Trophoblast cell (in vitro differentiated cells and primary cell): Measurements from ENCODE around the gene HEPHL1.

Experiments
- DNase-seq, 2 donors: peaks; one replicate each; pipeline ENCODE4 v3.0.0-alpha.2; 2016
- H2AFZ ChIP-seq: 2 replicates; pipeline ENCODE4 v1.6.1; 2013; ENCODE audit warnings: low read length, moderate library complexity, mild to moderate bottlenecking; ENCODE audit not compliant: insufficient read depth, poor library complexity
- H2AK5ac ChIP-seq: 2 replicates; pipeline ENCODE4 v1.6.1; 2013; ENCODE audit warnings: mild to moderate bottlenecking, low read length
- H2BK120ac ChIP-seq: 2 replicates; pipeline ENCODE4 v1.6.1; 2013; ENCODE audit warnings: low read length, mild to moderate bottlenecking, moderate library complexity; ENCODE audit not compliant: insufficient read depth, poor library complexity
- H2BK12ac ChIP-seq: 2 replicates; pipeline ENCODE4 v1.6.1; 2013; ENCODE audit warnings: mild to moderate bottlenecking, low read length, moderate library complexity
- H2BK5ac ChIP-seq: 2 replicates; pipeline ENCODE4 v1.6.1; 2013; ENCODE audit warnings: low read length, low read depth, moderate library complexity, mild to moderate bottlenecking; ENCODE audit not compliant: poor library complexity
- H3K14ac ChIP-seq: 2 replicates; pipeline ENCODE4 v1.6.1; 2013; ENCODE audit warnings: mild to moderate bottlenecking, low read length
- H3K18ac ChIP-seq: 2 replicates; pipeline ENCODE4 v1.6.1; 2013; ENCODE audit warnings: mild to moderate bottlenecking, low read length
- H3K23ac ChIP-seq: 2 replicates; pipeline ENCODE4 v1.6.1; 2013; ENCODE audit warnings: low read length
- H3K27ac ChIP-seq: 2 replicates; pipeline ENCODE4 v1.5.1; 2013; ENCODE audit warnings: low read depth, mild to moderate bottlenecking, inconsistent platforms, low read length, moderate library complexity
- H3K27me3 ChIP-seq: 2 replicates; pipeline ENCODE4 v1.6.1; 2013; ENCODE audit warnings: inconsistent platforms, mild to moderate bottlenecking, low read length, moderate library complexity; ENCODE audit not compliant: insufficient read depth
- H3K36me3 ChIP-seq, 2 experiments: 1 replicate in 1 of 2; 2 replicates in 1 of 2; pipeline ENCODE4 v1.6.1; 2013; ENCODE audit warnings: low read length in 2 of 2, mild to moderate bottlenecking in 2 of 2, moderate library complexity in 1 of 2; ENCODE audit not compliant: insufficient read depth in 2 of 2, control insufficient read depth in 1 of 2
- H3K4ac ChIP-seq: 2 replicates; pipeline ENCODE4 v1.6.1; 2013; ENCODE audit warnings: low read depth, mild to moderate bottlenecking, low read length, moderate library complexity
- H3K4me1 ChIP-seq, 2 experiments: 1 replicate in 1 of 2; 2 replicates in 1 of 2; pipeline ENCODE4 v1.6.1; 2013; ENCODE audit warnings: low read length in 2 of 2, mild to moderate bottlenecking in 2 of 2, moderate library complexity in 1 of 2; ENCODE audit not compliant: insufficient read depth in 2 of 2, control insufficient read depth in 1 of 2
- H3K4me2 ChIP-seq: 2 replicates; pipeline ENCODE4 v1.6.1; 2013; ENCODE audit warnings: inconsistent platforms, mild to moderate bottlenecking, low read length, moderate library complexity
- H3K4me3 ChIP-seq: 2 replicates; pipeline ENCODE4 v1.5.1; 2013; ENCODE audit warnings: mild to moderate bottlenecking, low read depth, low read length, inconsistent platforms
- H3K79me1 ChIP-seq: one replicate; pipeline ENCODE4 v1.6.1; 2013; ENCODE audit warnings: low read length
- H3K79me2 ChIP-seq: 2 replicates; pipeline ENCODE4 v1.6.1; 2013; ENCODE audit warnings: low read length, mild to moderate bottlenecking; ENCODE audit not compliant: control insufficient read depth, insufficient read depth, poor library complexity
- H3K9ac ChIP-seq: 2 replicates; pipeline ENCODE4 v1.6.1; 2013; ENCODE audit warnings: mild to moderate bottlenecking, low read length
- H3K9me3 ChIP-seq: 2 replicates; pipeline ENCODE4 v1.6.1; 2013; ENCODE audit warnings: low read depth, mild to moderate bottlenecking, control low read depth, inconsistent platforms, low read length; ENCODE audit not compliant: insufficient read depth
- H4K12ac ChIP-seq: 2 replicates; pipeline ENCODE4 v1.6.1; 2013; ENCODE audit warnings: low read depth, mild to moderate bottlenecking, low read length, moderate library complexity
- H4K8ac ChIP-seq: 2 replicates; pipeline ENCODE4 v1.6.1; 2013; ENCODE audit warnings: low read depth, mild to moderate bottlenecking, low read length, moderate library complexity
- H4K91ac ChIP-seq: one replicate; pipeline ENCODE4 v1.6.1; 2013; ENCODE audit warnings: low read depth, mild to moderate bottlenecking, low read length, moderate library complexity
- WGBS: extraction: QIAGEN DNeasy Blood & Tissue Kit; methylation state at CpG from one replicate; pipeline ENCODE4 v1.1.7; 2013; ENCODE audit warnings: missing lambda C conversion rate; ENCODE audit not compliant: insufficient read length, insufficient coverage; ENCODE audit errors: extremely low coverage; 5-methylcytosine and 5-hydroxymethylcytosine counted together

HEPHL1 gene

DNA sequence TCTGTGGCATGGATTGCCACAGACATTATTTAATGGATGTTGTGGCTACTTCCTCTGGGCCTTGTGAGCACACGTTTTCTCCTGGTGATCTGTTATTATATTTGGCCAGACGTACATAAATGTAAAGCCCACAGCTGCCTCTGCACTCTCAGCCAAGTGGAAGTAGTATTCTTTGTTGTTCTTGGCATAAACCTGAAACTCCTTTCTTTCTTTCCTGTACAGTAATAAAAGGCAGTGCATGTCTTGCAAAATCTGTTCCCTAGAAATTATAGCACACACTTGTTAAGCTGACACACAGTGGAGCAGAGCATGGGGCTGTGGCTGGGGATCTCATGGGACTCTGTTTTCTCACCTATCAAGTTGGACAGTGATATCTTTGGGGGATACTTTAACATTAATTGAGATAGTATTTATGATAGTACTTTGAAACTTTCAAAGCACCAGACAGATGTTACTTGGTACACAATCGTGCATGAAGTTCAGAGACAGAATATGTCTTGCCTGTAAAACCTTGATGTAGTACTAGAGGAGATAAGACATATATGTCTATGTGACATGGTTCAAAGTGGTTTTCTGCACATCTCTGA is 128.4 kb downstream of the HEPHL1 start:
- H3K14ac ChIP-seq = no peak overlapping the region
- no peak overlapping the region for H3K4ac ChIP-seq
- no peak overlapping the region for H4K8ac ChIP-seq
- peaks cover 9 to 10% of the 10 kb centered on the region in 2 experiments for H3K4me1 ChIP-seq
- no peak overlapping the region for H2BK120ac ChIP-seq
- no peak overlapping the region for H2BK5ac ChIP-seq
- H3K9me3 ChIP-seq = no peaks in the 10 kb centered on the region
- H2AFZ ChIP-seq = no peak overlapping the region
- no peaks in the 10 kb centered on the region for H3K27me3 ChIP-seq
- no peak overlapping the region for H3K4me2 ChIP-seq
- H3K27ac ChIP-seq = no peak overlapping the region
- H3K18ac ChIP-seq = no peak overlapping the region
- no peak overlapping the region for H3K9ac ChIP-seq
- no peak for DNase-seq
- H3K36me3 ChIP-seq = no peaks in the 10 kb centered on the region
- H2BK12ac ChIP-seq = no peak overlapping the region
- H3K4me3 ChIP-seq = no peak overlapping the region
- H2AK5ac ChIP-seq = no peak overlapping the region
- no peaks in the 10 kb centered on the region for H3K79me1 ChIP-seq
- H3K79me2 ChIP-seq = no peaks in the 10 kb centered on the region
- no peak overlapping the region for H4K91ac ChIP-seq
- no CpG with 5 or more reads among the region's 3 CpGs for WGBS
- H3K23ac ChIP-seq = no peak overlapping the region
- H4K12ac ChIP-seq = no peak overlapping the region

DNA sequence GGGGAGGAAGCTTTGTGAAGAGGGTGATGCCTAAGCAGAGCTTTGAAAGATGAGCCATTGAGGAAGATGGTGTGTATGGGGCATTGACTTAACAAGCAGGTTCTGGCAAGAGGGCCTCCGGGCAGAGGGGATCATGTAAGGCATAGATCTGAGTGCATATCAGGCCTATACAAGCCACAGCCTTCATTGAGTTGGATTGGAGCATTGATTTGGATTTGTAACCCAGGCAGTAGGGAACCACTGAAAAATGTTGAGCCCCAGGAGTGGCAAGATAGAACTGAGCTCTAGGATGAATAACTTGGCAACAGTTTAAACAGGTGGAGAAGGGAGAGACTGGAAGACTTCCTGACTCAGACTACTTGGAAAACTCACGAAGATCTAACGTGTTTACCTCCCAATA is 128.9 kb downstream of the HEPHL1 start:
- Histone ChIP-seq H2BK5ac (no peak overlapping the region), H2BK12ac (no peak overlapping the region), H3K4me3 (no peak overlapping the region), H2AFZ (no peak overlapping the region), H3K4me1 (peaks cover 9% of the 10 kb centered on the region in 2 experiments), H3K23ac (no peak overlapping the region), H3K14ac (no peak overlapping the region), H4K8ac (no peak overlapping the region), H2BK120ac (no peak overlapping the region), H3K18ac (no peak overlapping the region), H3K9ac (no peak overlapping the region), H3K27ac (no peak overlapping the region), H3K79me2 (no peaks in the 10 kb centered on the region), H4K12ac (no peak overlapping the region), H3K9me3 (no peaks in the 10 kb centered on the region), H3K4ac (no peak overlapping the region), H4K91ac (no peak overlapping the region), H3K27me3 (no peaks in the 10 kb centered on the region), H2AK5ac (no peak overlapping the region), H3K4me2 (no peak overlapping the region), H3K36me3 (no peaks in the 10 kb centered on the region), H3K79me1 (no peaks in the 10 kb centered on the region)
- no CpG with 5 or more reads among the region's 3 CpGs for WGBS
- DNase-seq = no peak

- Histone ChIP-seq H3K4me2 (no peak overlapping the region), H3K36me3 (no peaks in the 10 kb centered on the region), H2BK12ac (no peak overlapping the region), H2AK5ac (no peak overlapping the region), H3K27me3 (no peaks in the 10 kb centered on the region), H3K18ac (no peak overlapping the region), H3K79me2 (no peaks in the 10 kb centered on the region), H4K91ac (no peak overlapping the region), H3K4me1 (peaks cover 9% of the 10 kb centered on the region in 2 experiments), H2BK120ac (no peak overlapping the region), H3K23ac (no peak overlapping the region), H4K12ac (no peak overlapping the region), H3K27ac (no peak overlapping the region), H3K4ac (peak overlapping the region; percentile 6), H2AFZ (no peak overlapping the region), H4K8ac (no peak overlapping the region), H3K9ac (no peak overlapping the region), H3K79me1 (no peaks in the 10 kb centered on the region), H3K14ac (no peak overlapping the region), H3K9me3 (no peaks in the 10 kb centered on the region), H2BK5ac (no peak overlapping the region), H3K4me3 (no peak overlapping the region)
- peak; percentile 84 to 95 for DNase-seq
- WGBS = no CpG with 5 or more reads among the region's 4 CpGs
Observed at GRCh38 chr11:94150704-94151685, 129.8 kb downstream of the HEPHL1 start.

- Histone ChIP-seq H3K9me3 (no peaks in the 10 kb centered on the region), H3K27me3 (no peaks in the 10 kb centered on the region), H3K4me1 (peaks cover 5% of the 10 kb centered on the region in 2 experiments), H3K79me2 (no peaks in the 10 kb centered on the region), H3K23ac (no peak overlapping the region), H3K4me3 (no peak overlapping the region), H3K4me2 (no peak overlapping the region), H3K4ac (no peak overlapping the region), H3K14ac (no peak overlapping the region), H4K91ac (no peak overlapping the region), H4K12ac (no peak overlapping the region), H2BK12ac (no peak overlapping the region), H2AFZ (no peak overlapping the region), H3K36me3 (no peaks in the 10 kb centered on the region), H3K9ac (no peak overlapping the region), H3K18ac (no peak overlapping the region), H3K79me1 (no peaks in the 10 kb centered on the region), H2BK120ac (no peak overlapping the region), H3K27ac (no peak overlapping the region), H2BK5ac (no peak overlapping the region), H2AK5ac (no peak overlapping the region), H4K8ac (no peak overlapping the region)
- no CpG with 5 or more reads among the region's 6 CpGs for WGBS
- peak; percentile 94 to 95 for DNase-seq
Observed at GRCh38 chr11:94151903-94152677, 130.9 kb downstream of the HEPHL1 start.
